ENCODE results near the gene MRAP.

Gene MRAP

GRCh38 chr21:32336711-32337110 is 38.1 kb downstream of the MRAP start:
- TF ChIP-seq CTCF (IDR thresholded peaks at IDR 0.05; ENCODE audit: low read depth, low read length, missing control alignments): no peak
- peaks cover 57% of the 10 kb centered on the region for H3K36me3 ChIP-seq (replicated peaks)
- in situ Hi-C loops (cut with HindIII; ENCODE audit: low pct_ligation_motif_present, low sequenced_read_pairs): no loop called here

GRCh38 chr21:32337206-32337605 is 38.6 kb downstream of the MRAP start:
- H3K36me3 ChIP-seq (replicated peaks): peaks cover 56% of the 10 kb centered on the region
- in situ Hi-C loops (cut with HindIII; ENCODE audit: low pct_ligation_motif_present, low sequenced_read_pairs): no loop called here
- DNase-seq: no peak
- H3K27me3 ChIP-seq (replicated peaks): no peaks in the 10 kb centered on the region
- no peak for TF ChIP-seq CTCF (IDR thresholded peaks at IDR 0.05; ENCODE audit: low read depth, low read length, missing control alignments)
- no peak overlapping the region for H3K4me3 ChIP-seq (ENCODE audit: low read depth, low read length)
- peak overlapping the region; percentile 51 for H3K27ac ChIP-seq

More at GRCh38 chr21:32336711-32337110, 38.1 kb downstream of the MRAP start:
- Histone ChIP-seq H3K27me3 (replicated peaks) (no peaks in the 10 kb centered on the region), H3K4me3 (ENCODE audit: low read depth, low read length) (no peak overlapping the region), H3K27ac (peak overlapping the region; percentile 51)
- DNase-seq: peak; percentile 79

- H3K27ac ChIP-seq: no peak overlapping the region
- DNase-seq: no peak
Measured at GRCh38 chr21:32338209-32338921, 39.7 kb downstream of the MRAP start.

GRCh38 chr21:32340863-32341848 is 42.5 kb downstream of the MRAP start:
- no peak overlapping the region for H3K4me3 ChIP-seq (ENCODE audit: low read depth, low read length)
- in situ Hi-C loops (cut with HindIII; ENCODE audit: low pct_ligation_motif_present, low sequenced_read_pairs): no loop called here
- no peak for TF ChIP-seq CTCF (IDR thresholded peaks at IDR 0.05; ENCODE audit: low read depth, low read length, missing control alignments)
- no peak for DNase-seq
- peaks cover 60% of the 10 kb centered on the region for H3K36me3 ChIP-seq (replicated peaks)
- H3K27me3 ChIP-seq (replicated peaks): no peaks in the 10 kb centered on the region
- H3K27ac ChIP-seq: no peak overlapping the region

More at GRCh38 chr21:32338209-32338921, 39.7 kb downstream of the MRAP start:
- peaks cover 53% of the 10 kb centered on the region for H3K36me3 ChIP-seq (replicated peaks)
- H3K4me3 ChIP-seq (ENCODE audit: low read depth, low read length): no peak overlapping the region
- no peaks in the 10 kb centered on the region for H3K27me3 ChIP-seq (replicated peaks)
- in situ Hi-C loops (cut with HindIII; ENCODE audit: low pct_ligation_motif_present, low sequenced_read_pairs): no loop called here
- no peak for TF ChIP-seq CTCF (IDR thresholded peaks at IDR 0.05; ENCODE audit: low read depth, low read length, missing control alignments)

GRCh38 chr21:32346951-32347350 is 48.3 kb downstream of the MRAP start:
- no peak for TF ChIP-seq CTCF (IDR thresholded peaks at IDR 0.05; ENCODE audit: low read depth, low read length, missing control alignments)

More at GRCh38 chr21:32346951-32347350, 48.3 kb downstream of the MRAP start:
- no peak for DNase-seq
- no peaks in the 10 kb centered on the region for H3K27me3 ChIP-seq (replicated peaks)
- no peak overlapping the region for H3K27ac ChIP-seq
- H3K4me3 ChIP-seq (ENCODE audit: low read depth, low read length): no peak overlapping the region
- in situ Hi-C loops (cut with HindIII; ENCODE audit: low pct_ligation_motif_present, low sequenced_read_pairs): no loop called here
- H3K36me3 ChIP-seq (replicated peaks): peaks cover 85% of the 10 kb centered on the region

Data from brain microvascular endothelial cell (primary cell).